ENCODE measurements around the gene DSE.

GRCh38 chr6:116373300-116373699 lies 2.6 kb downstream of the DSE start:
- TF ChIP-seq TAF1 (IDR thresholded peaks at IDR 0.05; ENCODE audit: low read depth): no peak
- no peak for TF ChIP-seq YY1 (IDR thresholded peaks at IDR 0.05; ENCODE audit: low read depth)
